A549 (cell line): ENCODE results near the gene TNIK.

Experiments
- CHD4 ChIP-seq: fragments of 200-600 bp; sonication (generic); IDR thresholded peaks from 2 replicates; pipeline ENCODE4 v1.6.1; 2016; ENCODE audit warnings: antibody characterized with exemption, mild to moderate bottlenecking, borderline replicate concordance
- EHMT2 ChIP-seq: fragments of 200-600 bp; sonication (generic); IDR thresholded peaks from 2 replicates; pipeline ENCODE4 v1.6.1; 2016; ENCODE audit warnings: antibody characterized with exemption, low read depth, mild to moderate bottlenecking, moderate library complexity
- FOSB ChIP-seq: fragments of 250-450 bp; sonication (Bioruptor Pico); IDR thresholded peaks from 2 replicates; pipeline ENCODE4 v1.5.0; 2020; ENCODE audit warnings: mild to moderate bottlenecking, moderate library complexity
- JUN ChIP-seq, 2 experiments: fragments of >200 bp; sonication (Bioruptor Twin); formaldehyde crosslinking; IDR thresholded peaks; 2 replicates in 1 of 2; 3 replicates in 1 of 2; pipeline ENCODE4 v1.6.1; 2016 to 2017
- MAFK ChIP-seq: fragments of 450-650 bp; IDR thresholded peaks from 2 replicates; pipeline ENCODE4 v1.6.1; 2014; ENCODE audit not compliant: partially characterized antibody
- POLR2A ChIP-seq: IDR thresholded peaks from 2 replicates; pipeline ENCODE4 v1.6.1; 2012; ENCODE audit warnings: mild to moderate bottlenecking, low read length
- RFX5 ChIP-seq: fragments of 450-650 bp; IDR thresholded peaks from 2 replicates; pipeline ENCODE4 v1.7.1; 2014; ENCODE audit warnings: antibody characterized with exemption, mild to moderate bottlenecking, moderate library complexity
- TF ChIP-seq, protein P1 (sequence below): fragments of >200 bp; sonication (Bioruptor Twin); formaldehyde crosslinking; IDR thresholded peaks from 3 replicates; pipeline ENCODE4 v1.5.1; 2016
- TF ChIP-seq, protein P2 (sequence below): fragments of 450-650 bp; IDR thresholded peaks from 2 replicates; pipeline ENCODE4 v1.6.1; 2014; ENCODE audit warnings: antibody characterized with exemption
- TF ChIP-seq, protein P3 (sequence below): fragments of 200-600 bp; sonication (generic); IDR thresholded peaks from 2 replicates; pipeline ENCODE4 v1.6.1; 2016; ENCODE audit warnings: antibody characterized with exemption, mild to moderate bottlenecking, moderate library complexity

DNA sequence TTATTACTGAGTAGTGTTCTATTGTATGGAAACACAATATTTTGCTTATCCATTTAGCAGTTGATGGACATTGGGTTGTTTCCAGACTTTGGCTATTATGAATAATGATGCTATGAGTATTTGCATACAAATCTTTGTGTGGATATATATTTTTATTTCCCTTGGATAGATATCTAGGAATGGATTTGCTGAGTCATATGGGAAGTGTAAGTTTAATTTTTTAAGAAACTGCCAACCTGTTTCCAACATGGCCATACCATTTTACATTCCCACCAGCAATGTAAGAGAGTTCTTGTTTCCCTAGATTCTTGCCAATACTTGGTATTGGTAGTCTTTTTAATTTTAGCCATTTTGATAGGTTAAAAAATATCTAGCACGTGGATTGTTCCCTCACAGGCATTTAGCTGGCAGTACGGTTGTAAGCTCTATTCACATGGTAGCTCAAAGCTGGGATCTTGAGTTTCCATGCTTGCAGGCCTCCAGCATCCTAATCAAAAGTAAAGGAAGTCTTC is 45.7 kb upstream of the TNIK start:
- TF ChIP-seq EHMT2 (no peak), RFX5 (no peak), CHD4 (no peak), JUN (IDR thresholded peaks at IDR 0.05) (no peak), FOSB (CRISPR knock-in tag) (no peak), POLR2A (no peak), MAFK (no peak)
- TF ChIP-seq, protein P1, sequence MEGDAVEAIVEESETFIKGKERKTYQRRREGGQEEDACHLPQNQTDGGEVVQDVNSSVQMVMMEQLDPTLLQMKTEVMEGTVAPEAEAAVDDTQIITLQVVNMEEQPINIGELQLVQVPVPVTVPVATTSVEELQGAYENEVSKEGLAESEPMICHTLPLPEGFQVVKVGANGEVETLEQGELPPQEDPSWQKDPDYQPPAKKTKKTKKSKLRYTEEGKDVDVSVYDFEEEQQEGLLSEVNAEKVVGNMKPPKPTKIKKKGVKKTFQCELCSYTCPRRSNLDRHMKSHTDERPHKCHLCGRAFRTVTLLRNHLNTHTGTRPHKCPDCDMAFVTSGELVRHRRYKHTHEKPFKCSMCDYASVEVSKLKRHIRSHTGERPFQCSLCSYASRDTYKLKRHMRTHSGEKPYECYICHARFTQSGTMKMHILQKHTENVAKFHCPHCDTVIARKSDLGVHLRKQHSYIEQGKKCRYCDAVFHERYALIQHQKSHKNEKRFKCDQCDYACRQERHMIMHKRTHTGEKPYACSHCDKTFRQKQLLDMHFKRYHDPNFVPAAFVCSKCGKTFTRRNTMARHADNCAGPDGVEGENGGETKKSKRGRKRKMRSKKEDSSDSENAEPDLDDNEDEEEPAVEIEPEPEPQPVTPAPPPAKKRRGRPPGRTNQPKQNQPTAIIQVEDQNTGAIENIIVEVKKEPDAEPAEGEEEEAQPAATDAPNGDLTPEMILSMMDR = no peak
- TF ChIP-seq, protein P2, sequence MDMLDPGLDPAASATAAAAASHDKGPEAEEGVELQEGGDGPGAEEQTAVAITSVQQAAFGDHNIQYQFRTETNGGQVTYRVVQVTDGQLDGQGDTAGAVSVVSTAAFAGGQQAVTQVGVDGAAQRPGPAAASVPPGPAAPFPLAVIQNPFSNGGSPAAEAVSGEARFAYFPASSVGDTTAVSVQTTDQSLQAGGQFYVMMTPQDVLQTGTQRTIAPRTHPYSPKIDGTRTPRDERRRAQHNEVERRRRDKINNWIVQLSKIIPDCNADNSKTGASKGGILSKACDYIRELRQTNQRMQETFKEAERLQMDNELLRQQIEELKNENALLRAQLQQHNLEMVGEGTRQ = no peak
- TF ChIP-seq, protein P3, sequence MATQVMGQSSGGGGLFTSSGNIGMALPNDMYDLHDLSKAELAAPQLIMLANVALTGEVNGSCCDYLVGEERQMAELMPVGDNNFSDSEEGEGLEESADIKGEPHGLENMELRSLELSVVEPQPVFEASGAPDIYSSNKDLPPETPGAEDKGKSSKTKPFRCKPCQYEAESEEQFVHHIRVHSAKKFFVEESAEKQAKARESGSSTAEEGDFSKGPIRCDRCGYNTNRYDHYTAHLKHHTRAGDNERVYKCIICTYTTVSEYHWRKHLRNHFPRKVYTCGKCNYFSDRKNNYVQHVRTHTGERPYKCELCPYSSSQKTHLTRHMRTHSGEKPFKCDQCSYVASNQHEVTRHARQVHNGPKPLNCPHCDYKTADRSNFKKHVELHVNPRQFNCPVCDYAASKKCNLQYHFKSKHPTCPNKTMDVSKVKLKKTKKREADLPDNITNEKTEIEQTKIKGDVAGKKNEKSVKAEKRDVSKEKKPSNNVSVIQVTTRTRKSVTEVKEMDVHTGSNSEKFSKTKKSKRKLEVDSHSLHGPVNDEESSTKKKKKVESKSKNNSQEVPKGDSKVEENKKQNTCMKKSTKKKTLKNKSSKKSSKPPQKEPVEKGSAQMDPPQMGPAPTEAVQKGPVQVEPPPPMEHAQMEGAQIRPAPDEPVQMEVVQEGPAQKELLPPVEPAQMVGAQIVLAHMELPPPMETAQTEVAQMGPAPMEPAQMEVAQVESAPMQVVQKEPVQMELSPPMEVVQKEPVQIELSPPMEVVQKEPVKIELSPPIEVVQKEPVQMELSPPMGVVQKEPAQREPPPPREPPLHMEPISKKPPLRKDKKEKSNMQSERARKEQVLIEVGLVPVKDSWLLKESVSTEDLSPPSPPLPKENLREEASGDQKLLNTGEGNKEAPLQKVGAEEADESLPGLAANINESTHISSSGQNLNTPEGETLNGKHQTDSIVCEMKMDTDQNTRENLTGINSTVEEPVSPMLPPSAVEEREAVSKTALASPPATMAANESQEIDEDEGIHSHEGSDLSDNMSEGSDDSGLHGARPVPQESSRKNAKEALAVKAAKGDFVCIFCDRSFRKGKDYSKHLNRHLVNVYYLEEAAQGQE = no peak
